ENCODE data around the gene MVP.
"Not testable (repeated sequence)": the region's sequence is repeated elsewhere in the genome, so short reads cannot be mapped to it uniquely, and the experiment has no call there.

MVP gene

GRCh38 chr16:29844575-29845331 is 24.5 kb downstream of the MVP start:
- FAIRE-seq, result no peak

- FAIRE-seq, result no peak
Measured at GRCh38 chr16:29845656-29846055, 25.4 kb downstream of the MVP start.

GRCh38 chr16:29848420-29849297 is 28.4 kb downstream of the MVP start:
- no peak for FAIRE-seq

DNA sequence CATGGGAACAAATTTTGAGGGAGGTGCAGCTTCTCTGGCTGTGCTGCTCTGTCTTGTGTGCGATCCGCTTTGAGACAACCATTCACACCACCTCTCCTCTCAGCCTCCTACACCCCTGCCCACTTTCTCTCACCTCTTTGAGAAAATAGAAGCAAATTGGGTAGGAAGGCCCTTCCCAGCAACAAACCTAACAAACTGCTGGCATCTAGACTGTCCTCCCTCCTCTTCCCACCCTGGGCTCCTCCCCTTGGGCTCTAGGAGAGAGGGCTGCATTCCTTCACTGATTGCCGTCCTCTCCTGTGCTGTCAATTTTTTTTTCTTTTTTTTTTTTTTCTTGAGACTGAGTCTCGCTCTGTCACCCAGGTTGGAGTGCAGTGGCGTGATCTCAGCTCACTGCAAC is 29.2 kb downstream of the MVP start:
- no peak for FAIRE-seq

DNA sequence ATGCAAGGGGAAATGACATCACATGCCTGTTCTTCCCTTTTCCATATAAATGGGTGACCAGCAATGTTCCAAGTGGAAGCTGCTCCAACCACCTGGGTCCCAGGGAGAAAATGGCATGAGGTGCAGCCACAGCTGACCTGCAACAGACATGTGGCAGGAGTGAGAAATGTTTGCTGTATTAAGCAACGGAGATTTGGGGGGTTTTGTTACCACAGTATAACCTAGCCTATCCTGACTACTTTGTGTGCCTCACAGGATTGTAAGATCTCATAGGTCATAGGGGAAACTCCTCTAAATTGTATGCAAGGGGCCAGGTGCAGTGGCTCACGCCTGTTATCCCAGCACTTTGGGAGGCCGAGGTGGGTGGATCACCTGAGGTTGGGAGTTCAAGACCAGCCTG is 30.7 kb downstream of the MVP start:
- FAIRE-seq, result no peak

GRCh38 chr16:29852654-29853053 is 32.4 kb downstream of the MVP start:
- FAIRE-seq, result no peak

- FAIRE-seq, result no peak
Measured at GRCh38 chr16:29854520-29855100, 34.3 kb downstream of the MVP start.

- no peak for FAIRE-seq
Measured at GRCh38 chr16:29857133-29857760, 37.0 kb downstream of the MVP start.

DNA sequence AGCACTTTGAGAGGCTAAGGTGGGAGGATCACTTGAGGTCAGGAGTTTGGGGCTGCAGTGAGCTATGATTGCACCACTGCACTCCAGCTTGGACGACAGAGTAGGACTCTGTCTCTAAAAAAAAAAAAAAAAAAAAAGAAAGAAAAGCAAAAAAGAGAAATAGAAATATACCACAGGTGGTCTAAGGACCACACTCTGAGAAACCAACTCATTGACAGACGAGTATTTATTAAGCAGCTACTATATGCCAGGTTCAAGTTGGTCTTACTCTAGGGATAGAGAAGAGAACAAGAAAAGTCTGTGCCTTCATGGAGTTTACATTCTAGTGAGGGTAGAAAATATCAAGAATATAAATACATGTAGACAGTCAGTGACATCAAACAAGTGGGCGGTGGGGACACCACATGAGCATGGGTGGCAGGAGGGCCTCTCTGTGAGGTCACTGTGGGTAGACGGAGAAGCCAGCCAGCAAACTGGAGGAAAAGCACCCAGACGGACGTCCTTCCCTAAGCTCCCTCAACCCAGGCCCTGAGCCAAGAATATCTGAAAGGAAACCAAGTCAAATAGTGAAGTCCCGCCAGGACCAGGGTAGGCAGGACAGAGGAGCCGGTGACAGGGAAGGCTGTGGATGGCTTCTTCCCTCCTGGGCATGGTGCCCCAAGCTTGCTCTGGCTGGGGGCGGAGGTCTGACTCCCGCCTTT is 38.0 kb downstream of the MVP start:
- no peak for FAIRE-seq

DNA sequence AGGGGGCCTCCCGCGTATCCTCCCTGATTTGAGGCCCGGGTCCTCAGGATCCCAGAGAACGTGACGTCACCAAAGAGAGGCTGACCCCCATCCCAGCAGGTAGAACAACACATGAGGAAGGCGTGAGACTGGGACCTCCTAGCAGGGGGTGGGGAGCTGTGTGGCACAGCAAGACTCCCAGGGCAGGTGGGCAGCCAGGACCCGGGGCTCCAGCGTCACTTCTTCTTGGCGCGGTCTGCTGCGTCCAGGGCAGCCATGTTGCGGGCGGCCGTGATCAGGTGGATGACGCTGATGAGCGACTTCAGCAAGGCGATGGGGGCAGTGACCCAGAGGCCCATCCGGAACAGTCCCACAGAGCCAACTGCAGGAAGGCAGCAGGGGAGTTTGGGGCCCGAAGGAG is 38.7 kb downstream of the MVP start:
- no peak for FAIRE-seq

- FAIRE-seq, result no peak
Measured at GRCh38 chr16:29860218-29860617, 40.0 kb downstream of the MVP start.

- no peak for FAIRE-seq
Measured at GRCh38 chr16:29862383-29862883, 42.2 kb downstream of the MVP start.

DNA sequence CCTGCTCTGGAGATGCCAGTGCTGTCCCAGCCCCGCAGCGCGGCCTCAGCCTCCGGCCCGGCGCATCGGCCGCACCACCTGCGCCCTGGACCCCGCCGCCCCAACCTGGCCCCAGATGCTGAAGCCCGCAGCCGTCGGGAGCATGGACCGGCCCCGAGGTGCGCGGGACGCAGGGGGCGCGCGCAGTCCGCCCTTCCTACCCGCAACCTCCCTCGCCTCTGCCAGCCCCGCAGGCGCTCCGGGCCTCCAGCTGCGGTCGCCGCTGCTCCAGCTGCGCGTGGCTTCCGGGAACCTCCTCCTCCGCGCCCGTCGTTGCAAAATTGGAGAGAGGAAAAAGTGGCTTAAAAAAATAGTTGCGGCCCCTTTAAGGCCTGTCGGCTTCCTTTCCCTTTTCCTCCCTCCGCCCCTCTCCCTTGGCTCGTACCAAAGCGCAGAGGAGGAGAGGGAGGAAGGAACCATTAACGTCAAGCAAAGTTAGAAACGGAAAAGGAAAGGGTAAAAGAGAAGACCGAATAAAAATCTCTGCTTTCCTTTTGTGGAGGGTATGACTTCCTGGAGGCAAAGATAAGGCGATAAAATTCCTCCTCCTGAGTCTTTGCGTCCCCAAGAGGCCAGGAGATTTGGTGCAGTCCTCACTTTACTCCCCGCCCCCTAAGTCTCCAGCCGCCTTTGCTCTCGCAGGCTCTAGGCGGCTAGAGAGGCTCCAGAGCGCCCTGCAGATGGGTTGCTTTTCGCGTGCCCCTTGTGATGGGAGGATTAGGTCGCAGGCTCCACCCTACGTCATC is 42.8 kb downstream of the MVP start, which contains the start of gene CDIPT:
Gene CDIPT, minus strand, starts transcription at position 343 of the 785 bp plus-strand sequence. CDS start 369 bp downstream, outside the sequence.
- peak; percentile 84 for FAIRE-seq

DNA sequence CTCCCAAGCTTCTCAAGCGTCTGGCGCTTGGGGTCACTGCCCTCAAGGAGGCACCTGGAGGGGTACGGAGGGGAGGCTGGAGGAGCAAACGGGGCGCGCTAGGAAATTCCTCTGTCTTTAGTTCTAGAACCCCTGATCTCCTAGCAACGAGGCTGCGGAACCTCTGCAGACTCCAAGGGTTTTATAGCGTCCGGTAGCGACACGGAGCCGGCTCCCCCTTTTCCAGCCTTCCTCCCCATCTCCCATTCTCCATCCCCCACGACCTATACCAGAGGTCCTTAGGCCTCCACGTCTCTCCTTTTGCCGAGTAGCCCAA is 43.4 kb downstream of the MVP start:
- FAIRE-seq, result no peak

- no peak for FAIRE-seq
Measured at GRCh38 chr16:29864205-29864604, 43.9 kb downstream of the MVP start.

- no peak for FAIRE-seq
Measured at GRCh38 chr16:29868396-29869009, 48.2 kb downstream of the MVP start.

DNA sequence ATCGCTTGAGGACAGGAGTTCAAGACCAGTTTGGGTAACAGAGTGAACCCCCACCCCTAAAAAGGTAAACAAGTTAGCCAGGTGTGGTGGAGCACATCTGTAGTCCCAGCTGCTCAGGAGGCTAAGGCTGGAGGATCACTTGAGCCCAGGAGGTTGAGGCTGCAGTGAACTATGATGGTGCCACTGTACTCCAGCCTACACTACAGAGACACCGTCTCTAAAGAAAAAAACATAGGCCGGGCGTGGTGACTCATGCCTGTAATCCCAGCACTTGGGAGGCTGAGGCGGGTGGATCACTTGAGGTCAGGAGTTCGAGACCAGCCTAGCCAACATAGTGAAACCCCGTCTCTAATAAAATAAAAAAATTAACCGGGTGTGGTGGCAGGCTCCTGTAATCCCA is 48.8 kb downstream of the MVP start:
- not testable (repeated sequence) for FAIRE-seq

DNA sequence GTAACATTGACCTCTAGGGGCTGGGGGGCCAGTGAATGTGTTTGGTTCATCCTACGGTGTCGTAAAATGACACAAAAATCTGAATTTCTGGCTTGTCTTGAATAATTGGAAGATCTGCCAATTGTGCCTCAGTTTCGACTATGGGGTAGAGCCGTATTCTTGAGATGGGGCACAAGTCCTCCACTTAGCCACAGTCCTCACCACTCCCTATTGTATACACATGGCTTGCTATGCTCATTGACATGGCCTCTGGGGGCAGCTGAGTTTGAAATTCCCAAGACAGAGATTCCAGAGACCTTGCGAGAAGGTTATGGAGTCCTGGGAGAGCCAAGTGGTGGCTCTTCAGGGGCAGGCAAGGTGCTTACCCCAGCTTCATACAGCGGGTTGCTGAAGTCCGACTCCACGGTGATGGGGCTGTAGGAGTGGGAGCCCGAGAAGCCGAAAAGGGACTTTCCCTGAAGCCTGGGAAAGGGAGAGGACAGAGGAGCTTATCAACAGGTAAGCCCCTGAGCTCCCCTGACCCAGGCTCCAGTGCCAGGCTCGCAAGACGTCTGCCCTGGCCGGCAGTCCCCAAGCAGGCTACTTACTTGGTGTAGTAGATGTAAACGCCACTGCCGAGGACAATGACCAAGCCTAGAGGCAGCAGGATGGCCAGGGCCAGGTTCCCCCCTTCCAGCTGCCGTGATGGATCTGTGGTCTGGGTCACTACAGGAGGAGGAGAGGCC is 51.7 kb downstream of the MVP start:
- FAIRE-seq, result no peak

GRCh38 chr16:29873319-29873718 is 53.1 kb downstream of the MVP start:
- FAIRE-seq, result no peak

DNA sequence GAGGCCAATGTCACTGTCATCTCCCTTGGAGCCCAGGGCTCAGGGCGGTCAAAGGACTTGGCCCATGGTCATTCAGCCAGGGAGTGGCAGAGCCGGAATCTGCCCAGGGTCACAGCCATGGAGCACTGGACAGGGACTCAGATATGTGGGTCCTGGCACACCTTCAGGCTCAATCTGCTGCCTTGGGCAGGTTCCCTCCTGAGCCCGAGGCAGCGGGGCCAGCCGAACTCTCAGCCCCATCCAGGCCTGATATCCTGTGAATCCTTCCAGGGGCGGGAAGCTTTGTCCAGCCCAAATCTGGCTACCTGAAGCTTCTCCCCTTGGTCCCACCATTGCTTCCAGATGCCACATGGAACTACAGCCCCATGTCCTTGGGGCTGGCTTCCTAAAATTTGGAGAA is 54.9 kb downstream of the MVP start:
- no peak for FAIRE-seq

GRCh38 chr16:29876217-29876593 is 55.9 kb downstream of the MVP start:
- FAIRE-seq, result no peak

Data from A204.1 (cell line).